ENCODE measurements around the gene DIPK1B. TPM values are rescaled to one million over a fixed set of nuclear protein-coding genes. Genes with fewer than 3 reads are reported as not detected.

The DIPK1B gene
- polyA plus RNA-seq, 1 donor from 2014 or later: 65.1 TPM

DNA sequence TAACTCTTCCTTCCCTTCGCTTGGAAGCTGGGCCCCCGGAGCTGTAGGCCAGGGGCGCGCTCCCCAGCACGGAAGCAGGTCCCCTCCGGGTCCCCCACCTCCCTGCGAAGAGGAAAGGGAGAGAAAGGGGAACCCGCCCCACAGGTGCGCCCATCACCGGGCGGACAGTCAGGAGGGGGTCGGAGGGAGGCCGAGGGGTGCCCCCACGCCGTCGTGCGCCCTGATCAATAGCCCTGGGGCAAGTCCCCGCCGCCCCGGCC is 25.9 kb upstream of the DIPK1B start:
- TF ChIP-seq, protein P1, sequence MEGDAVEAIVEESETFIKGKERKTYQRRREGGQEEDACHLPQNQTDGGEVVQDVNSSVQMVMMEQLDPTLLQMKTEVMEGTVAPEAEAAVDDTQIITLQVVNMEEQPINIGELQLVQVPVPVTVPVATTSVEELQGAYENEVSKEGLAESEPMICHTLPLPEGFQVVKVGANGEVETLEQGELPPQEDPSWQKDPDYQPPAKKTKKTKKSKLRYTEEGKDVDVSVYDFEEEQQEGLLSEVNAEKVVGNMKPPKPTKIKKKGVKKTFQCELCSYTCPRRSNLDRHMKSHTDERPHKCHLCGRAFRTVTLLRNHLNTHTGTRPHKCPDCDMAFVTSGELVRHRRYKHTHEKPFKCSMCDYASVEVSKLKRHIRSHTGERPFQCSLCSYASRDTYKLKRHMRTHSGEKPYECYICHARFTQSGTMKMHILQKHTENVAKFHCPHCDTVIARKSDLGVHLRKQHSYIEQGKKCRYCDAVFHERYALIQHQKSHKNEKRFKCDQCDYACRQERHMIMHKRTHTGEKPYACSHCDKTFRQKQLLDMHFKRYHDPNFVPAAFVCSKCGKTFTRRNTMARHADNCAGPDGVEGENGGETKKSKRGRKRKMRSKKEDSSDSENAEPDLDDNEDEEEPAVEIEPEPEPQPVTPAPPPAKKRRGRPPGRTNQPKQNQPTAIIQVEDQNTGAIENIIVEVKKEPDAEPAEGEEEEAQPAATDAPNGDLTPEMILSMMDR (IDR thresholded peaks at IDR 0.05; ENCODE audit: poor library complexity, severe bottlenecking): no peak
- TF ChIP-seq, protein P2, sequence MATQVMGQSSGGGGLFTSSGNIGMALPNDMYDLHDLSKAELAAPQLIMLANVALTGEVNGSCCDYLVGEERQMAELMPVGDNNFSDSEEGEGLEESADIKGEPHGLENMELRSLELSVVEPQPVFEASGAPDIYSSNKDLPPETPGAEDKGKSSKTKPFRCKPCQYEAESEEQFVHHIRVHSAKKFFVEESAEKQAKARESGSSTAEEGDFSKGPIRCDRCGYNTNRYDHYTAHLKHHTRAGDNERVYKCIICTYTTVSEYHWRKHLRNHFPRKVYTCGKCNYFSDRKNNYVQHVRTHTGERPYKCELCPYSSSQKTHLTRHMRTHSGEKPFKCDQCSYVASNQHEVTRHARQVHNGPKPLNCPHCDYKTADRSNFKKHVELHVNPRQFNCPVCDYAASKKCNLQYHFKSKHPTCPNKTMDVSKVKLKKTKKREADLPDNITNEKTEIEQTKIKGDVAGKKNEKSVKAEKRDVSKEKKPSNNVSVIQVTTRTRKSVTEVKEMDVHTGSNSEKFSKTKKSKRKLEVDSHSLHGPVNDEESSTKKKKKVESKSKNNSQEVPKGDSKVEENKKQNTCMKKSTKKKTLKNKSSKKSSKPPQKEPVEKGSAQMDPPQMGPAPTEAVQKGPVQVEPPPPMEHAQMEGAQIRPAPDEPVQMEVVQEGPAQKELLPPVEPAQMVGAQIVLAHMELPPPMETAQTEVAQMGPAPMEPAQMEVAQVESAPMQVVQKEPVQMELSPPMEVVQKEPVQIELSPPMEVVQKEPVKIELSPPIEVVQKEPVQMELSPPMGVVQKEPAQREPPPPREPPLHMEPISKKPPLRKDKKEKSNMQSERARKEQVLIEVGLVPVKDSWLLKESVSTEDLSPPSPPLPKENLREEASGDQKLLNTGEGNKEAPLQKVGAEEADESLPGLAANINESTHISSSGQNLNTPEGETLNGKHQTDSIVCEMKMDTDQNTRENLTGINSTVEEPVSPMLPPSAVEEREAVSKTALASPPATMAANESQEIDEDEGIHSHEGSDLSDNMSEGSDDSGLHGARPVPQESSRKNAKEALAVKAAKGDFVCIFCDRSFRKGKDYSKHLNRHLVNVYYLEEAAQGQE (IDR thresholded peaks at IDR 0.05; ENCODE audit: borderline replicate concordance): no peak
- no peak for TF ChIP-seq SMC3 (conservative IDR thresholded peaks at IDR 0.05; ENCODE audit: poor library complexity)
- TF ChIP-seq TAF1 (IDR thresholded peaks at IDR 0.05; ENCODE audit: low read depth): no peak
- no peak for TF ChIP-seq POLR2AphosphoS5 (IDR thresholded peaks at IDR 0.05)
- TF ChIP-seq RAD21 (conservative IDR thresholded peaks at IDR 0.05): no peak
- H3K9me3 ChIP-seq (ENCODE audit: low read length): no peaks in the 10 kb centered on the region
- H3K27ac ChIP-seq (ENCODE audit: low read length): no peak overlapping the region
- no peaks in the 10 kb centered on the region for H3K79me2 ChIP-seq (replicated peaks; ENCODE audit: insufficient read depth, low read length)
- H3K27me3 ChIP-seq (ENCODE audit: insufficient read depth, low read depth, low read length): peaks cover 25% of the 10 kb centered on the region
- peak overlapping the region; percentile 64 for H3K4me3 ChIP-seq (ENCODE audit: low read length)
- no peaks in the 10 kb centered on the region for H3F3A ChIP-seq (ENCODE audit: insufficient read depth, low read length, poor library complexity, severe bottlenecking)
- H3K4me2 ChIP-seq (ENCODE audit: low read length): no peak overlapping the region
- H3K9me2 ChIP-seq (ENCODE audit: insufficient read depth, low read length): no peaks in the 10 kb centered on the region
- no peak overlapping the region for H3K9ac ChIP-seq (ENCODE audit: low read length)
- H3K36me3 ChIP-seq (ENCODE audit: insufficient read depth, low read length): no peaks in the 10 kb centered on the region
- no peak overlapping the region for H2AFZ ChIP-seq (ENCODE audit: low read depth, low read length)
- no peaks in the 10 kb centered on the region for H4K20me1 ChIP-seq (ENCODE audit: insufficient read depth)

DNA sequence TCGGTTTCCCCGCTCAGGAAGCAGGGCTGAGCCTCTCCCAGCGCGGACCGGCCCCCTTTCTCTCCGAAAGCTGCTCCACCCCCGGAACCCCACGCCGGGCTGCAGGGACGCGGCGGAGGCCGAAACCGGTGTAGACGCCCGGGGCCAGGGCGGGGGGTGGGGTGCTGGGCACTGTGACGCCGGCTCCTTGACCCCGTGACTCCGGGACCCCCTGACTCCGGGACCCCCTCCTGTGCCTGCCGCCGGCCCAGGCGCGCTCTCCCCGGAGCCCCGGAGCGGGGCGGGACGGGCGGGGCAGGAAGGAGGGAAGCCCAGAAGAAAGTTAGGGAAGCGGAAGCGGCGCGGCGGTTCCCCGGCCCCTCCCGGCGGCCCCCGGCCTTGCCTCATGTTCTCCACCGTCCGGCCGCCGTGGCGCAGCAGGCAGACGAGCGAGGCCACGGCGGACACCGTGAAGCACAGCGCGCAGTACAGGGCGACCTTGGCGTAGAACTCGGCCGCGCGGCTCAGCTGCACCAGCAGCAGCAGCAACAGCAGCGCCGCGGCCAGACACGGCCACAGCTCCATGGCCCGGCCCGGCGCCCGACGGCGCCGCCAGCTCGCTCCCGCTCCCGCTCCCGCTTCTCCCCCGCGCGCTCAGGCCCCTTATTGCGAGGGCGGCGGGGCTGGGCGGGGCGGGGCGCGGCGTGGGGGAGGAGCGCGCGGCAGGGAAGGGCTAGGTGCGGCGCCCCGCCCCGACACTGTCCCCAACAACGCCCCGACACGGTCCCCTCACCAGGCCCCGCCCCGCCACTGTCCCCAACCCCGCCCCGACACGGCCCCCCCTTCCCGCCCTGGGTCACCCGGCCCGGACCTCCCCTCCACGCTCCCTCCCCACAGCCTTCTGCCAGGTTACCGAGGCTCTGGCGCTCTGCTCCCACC is 25.3 kb upstream of the DIPK1B start, which contains the start of gene AGPAT2:
TSS of gene AGPAT2 (minus strand) at position 664 of the 918 bp plus-strand sequence. CDS start at position 564, 100 bp downstream.
- H3K79me2 ChIP-seq (replicated peaks; ENCODE audit: insufficient read depth, low read length): no peaks in the 10 kb centered on the region
- no peaks in the 10 kb centered on the region for H4K20me1 ChIP-seq (ENCODE audit: insufficient read depth)
- H3K9me2 ChIP-seq (ENCODE audit: insufficient read depth, low read length): no peaks in the 10 kb centered on the region
- H3K36me3 ChIP-seq (ENCODE audit: insufficient read depth, low read length): no peaks in the 10 kb centered on the region
- H3K9ac ChIP-seq (ENCODE audit: low read length): no peak within 1 kb of the TSS
- peaks cover 25% of the 10 kb centered on the region for H3K27me3 ChIP-seq (ENCODE audit: insufficient read depth, low read depth, low read length)
- TF ChIP-seq, protein P2 (IDR thresholded peaks at IDR 0.05; ENCODE audit: borderline replicate concordance): no peak
- peak; percentile 85 for TF ChIP-seq EZH2 (IDR thresholded peaks at IDR 0.05; ENCODE audit: borderline replicate concordance, insufficient read depth, low read length, poor library complexity, severe bottlenecking)
- TF ChIP-seq TAF1 (IDR thresholded peaks at IDR 0.05; ENCODE audit: low read depth): no peak
- TF ChIP-seq SMC3 (conservative IDR thresholded peaks at IDR 0.05; ENCODE audit: poor library complexity): no peak
- TF ChIP-seq MXI1 (conservative IDR thresholded peaks at IDR 0.05; ENCODE audit: poor library complexity, severe bottlenecking): peak; percentile 23
- no peak for TF ChIP-seq POLR2AphosphoS5 (IDR thresholded peaks at IDR 0.05)
- TF ChIP-seq EP300 (conservative IDR thresholded peaks at IDR 0.05; ENCODE audit: poor library complexity, severe bottlenecking): no peak
- TF ChIP-seq, protein P1 (IDR thresholded peaks at IDR 0.05; ENCODE audit: poor library complexity, severe bottlenecking): no peak
- TF ChIP-seq RAD21 (conservative IDR thresholded peaks at IDR 0.05): no peak
- no peak within 1 kb of the TSS for H3K27ac ChIP-seq (ENCODE audit: low read length)
- peak within 1 kb of the TSS; percentile 64 for H3K4me3 ChIP-seq (ENCODE audit: low read length)
- no peak within 1 kb of the TSS for H2AFZ ChIP-seq (ENCODE audit: low read depth, low read length)
- H3K9me3 ChIP-seq (ENCODE audit: low read length): no peaks in the 10 kb centered on the region
- H3K4me2 ChIP-seq (ENCODE audit: low read length): no peak within 1 kb of the TSS
- no peaks in the 10 kb centered on the region for H3F3A ChIP-seq (ENCODE audit: insufficient read depth, low read length, poor library complexity, severe bottlenecking)

Data from neural cell (in vitro differentiated cells).